HS-27A (cell line): Measurements from ENCODE around the gene PES1.
"Not testable (repeated sequence)": the region's sequence is repeated elsewhere in the genome, so short reads cannot be mapped to it uniquely, and the experiment has no call there.

Experiments
- DNase-seq: peaks from one replicate; pipeline ENCODE4 v3.0.0-alpha.2; 2012; ENCODE audit warnings: low read depth, missing footprints

The PES1 gene

DNA sequence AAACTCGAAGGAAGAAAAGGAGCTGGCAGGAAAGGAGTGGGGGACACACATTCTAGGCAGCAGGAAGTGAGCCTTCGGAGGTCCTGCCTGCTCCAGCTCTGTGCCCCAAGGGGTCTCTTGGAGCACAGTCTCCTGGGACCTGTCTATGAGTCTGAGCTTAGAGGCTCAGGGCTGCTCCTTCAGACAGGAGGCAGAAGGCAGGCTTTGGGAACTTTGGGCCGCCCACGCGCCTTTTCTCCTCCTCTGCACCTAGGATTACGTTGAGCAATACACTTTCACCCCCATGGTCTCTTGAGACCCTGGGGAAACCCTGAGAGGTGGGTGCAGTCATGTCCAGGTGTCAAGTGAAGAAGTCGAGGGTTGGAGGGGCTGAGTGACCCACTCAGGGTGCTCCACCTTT lies 16.2 kb upstream of the PES1 start:
- no peak for DNase-seq

DNA sequence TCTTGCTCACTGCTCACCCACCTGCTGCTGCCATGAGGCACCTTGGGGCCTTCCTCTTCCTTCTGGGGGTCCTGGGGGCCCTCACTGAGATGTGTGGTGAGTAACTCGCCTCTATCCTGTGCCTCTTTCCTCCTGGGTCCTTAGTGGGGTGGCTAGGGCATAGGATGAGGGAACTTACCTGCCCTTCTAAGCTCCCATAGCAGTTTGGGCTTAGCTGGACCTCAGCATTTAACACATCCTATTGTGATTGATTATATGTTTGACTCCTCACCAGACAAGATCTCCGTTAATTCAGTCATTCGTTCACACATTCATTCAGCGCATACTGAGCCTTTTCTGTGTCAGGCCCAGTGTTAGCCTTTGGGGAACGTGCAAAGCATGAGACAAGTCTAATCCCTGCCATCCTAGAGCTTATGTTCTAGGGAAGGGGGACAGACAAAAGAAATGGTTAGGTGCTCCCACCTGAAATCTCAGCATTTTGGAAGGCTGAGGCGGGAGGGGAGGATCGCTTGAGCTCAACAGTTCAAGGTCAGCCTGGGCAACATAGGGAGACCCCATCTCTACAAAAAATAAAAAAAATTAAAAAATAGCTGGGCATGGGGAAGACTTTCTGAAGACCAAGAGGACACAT lies 15.7 kb upstream of the PES1 start:
- DNase-seq = no peak

DNA sequence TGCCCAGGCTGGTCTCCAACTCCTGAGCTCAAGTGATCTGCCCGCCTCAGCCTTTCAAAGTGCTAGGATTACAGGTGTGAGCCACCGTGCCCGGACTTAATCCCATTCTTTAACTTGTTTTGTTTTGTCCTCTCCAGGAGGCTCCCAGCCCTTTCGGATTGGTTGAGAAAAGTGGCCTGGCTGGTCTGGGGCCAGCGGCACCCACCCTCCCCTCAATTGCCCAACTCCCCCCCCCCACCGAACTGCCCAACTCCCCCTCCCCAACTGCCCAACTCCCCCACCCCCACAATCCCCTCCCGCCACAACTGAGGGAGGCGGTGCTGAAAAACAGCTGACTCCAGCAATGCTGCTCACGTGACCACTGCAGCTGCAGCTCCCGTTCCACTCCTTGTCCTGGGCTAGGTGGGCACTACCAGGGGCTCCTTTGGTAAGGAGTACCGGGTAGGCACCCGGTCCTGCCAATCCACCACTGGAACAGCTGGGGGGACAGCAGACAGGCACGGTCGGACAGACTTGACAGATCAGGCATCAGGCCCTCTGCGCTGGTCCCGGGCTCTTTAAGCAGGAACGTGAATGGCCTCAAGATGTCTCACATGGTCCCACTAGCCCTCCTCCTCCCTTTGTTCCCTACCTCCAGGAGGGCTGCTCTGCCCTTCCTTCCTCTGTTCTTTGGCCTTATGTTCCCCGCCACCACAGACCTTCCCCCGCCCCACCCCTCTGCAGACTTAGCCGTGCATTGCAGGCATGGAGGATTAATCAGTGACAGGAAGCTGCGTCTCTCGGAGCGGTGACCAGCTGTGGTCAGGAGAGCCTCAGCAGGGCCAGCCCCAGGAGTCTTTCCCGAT lies 15.0 kb upstream of the PES1 start, which contains the start of gene TCN2:
TCN2 (plus strand) TSS at position 720 of the 845 bp plus-strand sequence. CDS start 158 bp downstream, outside the sequence.
- DNase-seq = no peak

DNA sequence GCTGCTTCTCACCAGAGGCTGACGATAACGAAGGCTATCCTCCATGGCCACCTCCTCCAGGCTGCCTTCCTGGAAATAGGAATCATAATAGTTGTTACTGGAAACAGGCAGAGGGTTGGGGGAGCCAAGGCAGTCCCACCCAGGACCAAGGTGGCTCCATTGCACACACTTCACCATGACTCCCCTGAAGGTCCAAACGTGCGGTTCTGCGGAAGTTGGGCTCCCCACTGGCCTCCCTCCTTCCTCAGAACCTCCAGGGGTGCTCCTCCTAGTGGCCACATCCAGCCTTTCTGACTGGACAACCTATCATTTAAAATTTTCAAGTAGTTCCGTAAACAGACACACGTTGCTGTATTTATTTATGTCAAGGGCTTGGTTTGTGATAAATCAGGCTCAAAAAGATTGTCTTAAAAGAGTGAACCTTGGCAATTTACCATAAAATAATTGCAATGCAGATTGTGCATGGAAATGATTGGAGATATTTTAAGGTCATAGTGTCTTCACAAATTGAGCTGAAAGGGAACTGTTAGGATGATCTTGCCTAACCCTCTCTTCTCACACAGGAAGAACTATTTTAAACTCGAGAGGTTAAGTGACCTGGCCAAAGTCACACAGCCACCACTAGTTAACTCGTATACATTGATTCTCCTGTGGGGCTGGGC lies 13.9 kb upstream of the PES1 start:
- DNase-seq = no peak

DNA sequence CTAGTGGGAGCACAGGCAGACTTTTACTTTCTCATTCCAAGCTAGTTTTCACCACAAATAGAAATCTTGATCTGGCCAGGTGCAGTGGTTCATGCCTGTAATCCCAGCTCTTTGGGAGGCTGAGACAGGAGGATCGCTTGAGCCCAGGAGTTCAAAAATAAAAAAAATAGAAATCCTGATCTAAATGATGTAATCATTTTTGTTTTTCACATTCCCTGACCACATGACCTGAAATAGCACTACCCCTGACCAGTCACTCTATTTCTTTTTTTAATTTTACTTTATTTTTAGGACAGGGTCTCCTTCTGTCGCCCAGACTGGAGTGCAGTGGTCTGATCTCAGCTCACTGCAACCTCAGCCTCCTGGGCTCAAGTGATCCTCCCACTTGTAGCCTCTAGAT lies 13.0 kb upstream of the PES1 start:
- DNase-seq = no peak

DNA sequence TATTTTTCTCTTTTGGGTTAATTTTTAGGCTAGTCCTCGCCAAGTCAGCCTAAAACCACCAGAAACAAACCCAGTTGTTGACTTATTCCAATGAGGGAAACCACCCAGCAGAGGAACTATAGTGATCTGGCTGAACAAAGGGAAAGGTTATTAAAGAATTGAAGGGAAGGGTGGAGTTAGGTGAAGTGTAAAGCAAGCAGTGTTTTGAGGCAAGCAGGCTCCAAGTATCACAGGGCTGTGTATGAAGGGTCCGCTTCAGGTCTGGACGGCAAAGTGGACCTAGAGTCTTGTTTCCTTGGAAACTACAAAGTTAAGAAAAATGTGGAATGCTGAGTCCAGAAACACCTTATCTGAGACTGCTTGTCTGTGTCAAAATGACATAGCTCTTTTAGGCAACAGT lies 12.1 kb upstream of the PES1 start:
- no peak for DNase-seq

DNA sequence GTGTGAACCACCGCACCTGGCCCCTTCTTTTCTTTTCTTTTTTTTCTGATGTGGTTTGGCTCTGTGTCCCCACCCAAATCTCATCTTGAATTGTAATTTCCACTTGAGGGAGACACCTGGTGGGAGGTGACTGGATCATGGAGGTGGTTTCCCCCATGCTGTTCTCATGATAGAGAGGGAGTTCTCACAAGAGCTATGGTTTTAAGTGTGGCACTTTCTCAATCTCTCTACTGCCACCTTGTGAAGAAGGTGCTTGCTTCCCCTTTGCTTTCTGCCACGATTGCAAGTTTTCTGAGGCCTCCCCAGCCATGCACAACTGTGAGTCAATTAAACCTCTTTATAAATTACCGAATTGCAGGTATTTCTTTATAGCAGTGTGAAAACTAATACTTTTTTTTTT lies 10.3 kb upstream of the PES1 start:
- no peak for DNase-seq

DNA sequence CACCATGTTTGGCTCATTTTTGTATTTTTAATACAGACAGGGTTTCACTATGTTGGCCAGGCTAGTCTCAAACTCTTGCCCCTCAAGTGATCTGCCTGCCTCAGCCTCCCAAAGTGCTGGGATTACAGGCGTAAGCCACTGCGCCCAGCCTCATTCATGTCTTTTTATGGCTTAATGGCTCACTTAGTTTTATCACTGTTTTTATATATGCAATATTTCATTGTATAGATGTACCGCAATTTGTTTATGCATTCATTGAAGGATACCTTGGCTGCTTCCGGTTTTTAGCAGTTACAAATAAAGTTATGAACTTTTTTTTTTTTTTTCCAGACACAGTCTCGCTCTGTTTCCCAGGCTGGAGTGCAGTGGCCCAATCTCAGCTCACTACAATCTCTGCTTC lies 9.8 kb upstream of the PES1 start:
- no peak for DNase-seq

DNA sequence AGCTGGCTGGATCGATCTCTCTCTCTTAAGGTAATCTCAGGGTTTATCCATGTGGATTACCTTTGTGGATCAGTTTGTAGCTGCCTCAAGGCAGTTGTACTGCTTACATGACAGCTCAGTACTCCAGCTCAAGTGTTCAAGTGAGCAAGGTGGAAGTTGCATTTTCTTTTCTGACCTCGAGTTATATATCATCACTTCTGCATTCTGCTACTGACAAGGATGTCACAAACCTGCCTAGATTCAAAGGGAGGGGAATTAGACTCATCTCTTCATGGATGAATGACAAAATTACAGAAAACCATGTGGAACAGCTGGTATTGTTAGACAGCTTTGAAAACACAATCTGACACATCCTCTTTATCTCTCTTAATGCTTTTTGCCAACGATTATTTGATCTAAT lies 9.2 kb upstream of the PES1 start:
- no peak for DNase-seq

DNA sequence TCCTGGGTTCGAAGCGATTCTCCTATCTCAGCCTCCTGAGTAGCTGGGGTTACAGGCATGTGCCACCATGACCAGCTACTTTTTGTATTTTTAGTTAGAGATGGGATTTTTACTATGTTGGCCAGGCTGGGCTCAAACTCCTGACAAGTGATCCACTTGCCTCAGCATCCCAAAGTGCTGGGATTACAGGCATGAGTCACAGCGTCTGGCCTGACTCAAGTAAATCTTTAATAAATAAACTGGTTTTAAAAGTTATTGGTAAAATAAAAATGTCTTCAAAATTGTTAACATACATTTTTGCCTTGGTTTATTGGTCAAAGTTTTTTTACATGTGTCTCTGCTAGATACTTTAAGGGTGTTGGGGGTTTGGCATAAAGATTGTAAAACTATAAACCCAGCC lies 7.3 kb upstream of the PES1 start:
- DNase-seq = no peak

DNA sequence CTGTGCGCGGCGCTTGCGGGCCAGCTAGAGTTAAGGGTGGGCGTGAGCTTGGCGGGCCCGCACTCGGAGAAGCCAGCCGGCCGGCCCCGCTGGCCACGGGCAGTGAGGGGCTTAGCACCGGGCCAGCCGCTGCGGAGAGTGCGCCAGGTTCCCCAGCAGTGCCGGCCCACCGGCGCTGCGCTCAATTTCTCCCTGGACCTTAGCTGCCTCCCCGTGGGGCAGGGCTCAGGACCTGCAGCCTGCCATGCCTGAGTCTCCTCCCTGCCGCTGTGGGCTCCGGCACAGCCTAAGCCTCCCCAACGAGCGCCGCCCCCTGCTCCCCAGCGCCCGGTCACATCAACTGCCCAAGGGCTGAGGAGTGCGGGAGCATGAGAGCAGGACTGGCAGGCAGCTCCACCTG lies 5.2 kb upstream of the PES1 start:
- no peak for DNase-seq

DNA sequence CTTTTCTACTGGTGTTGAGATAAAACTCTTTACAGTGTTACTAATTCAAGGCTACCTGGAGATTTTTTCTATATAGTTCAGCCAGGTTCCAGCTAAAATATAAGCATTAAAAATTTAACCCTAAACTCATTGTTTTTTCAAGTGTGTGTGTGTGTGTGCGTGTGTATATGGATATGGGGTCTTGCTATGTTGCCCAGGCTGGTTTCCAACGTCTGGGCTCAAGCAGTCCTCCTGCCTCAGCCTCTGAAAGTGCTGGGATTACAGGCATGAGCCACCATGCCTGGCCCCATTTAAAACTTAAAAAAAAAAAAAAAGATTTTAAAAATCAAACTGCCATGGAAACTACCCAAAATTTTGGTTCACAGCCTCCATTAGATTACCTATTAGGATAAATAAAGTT lies 4.5 kb upstream of the PES1 start:
- no peak for DNase-seq

DNA sequence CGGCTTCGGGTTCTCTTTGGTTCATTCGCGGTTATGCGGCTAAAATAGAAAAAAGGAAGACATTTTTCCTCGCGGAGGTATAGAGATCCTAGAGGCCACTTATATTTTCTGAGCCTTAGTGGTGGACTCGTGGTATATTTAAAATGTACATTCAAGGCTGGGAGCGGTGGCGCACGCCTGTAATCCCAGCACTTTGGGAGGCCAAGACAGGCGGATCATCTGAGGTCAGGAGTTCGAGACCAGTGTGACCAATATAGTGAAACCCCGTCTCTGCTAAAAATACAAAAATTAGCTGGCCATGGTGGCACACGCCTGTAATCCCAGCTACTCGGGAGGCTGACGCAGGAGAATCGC lies 627 bp upstream of the PES1 start:
- not testable (repeated sequence) for DNase-seq

DNA sequence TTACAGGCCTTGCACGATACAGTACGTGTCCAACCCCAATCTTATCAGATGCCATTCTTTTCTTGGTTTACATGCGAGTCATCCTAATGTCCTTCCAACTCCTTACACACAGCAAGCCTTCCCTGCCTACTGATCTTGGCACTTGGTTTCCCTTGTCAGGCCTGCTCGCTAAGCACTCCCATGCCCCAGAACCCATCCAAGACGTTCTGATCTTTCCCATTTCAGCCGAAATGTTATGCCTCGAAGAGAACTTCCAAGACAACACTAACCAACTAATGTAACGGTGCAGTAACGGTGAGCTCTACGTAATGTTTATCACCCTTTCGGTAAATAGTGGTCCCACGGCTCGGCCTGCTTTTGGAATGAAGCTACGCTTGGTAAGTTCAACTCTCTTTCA lies 521 bp downstream of the PES1 start:
- no peak for DNase-seq

DNA sequence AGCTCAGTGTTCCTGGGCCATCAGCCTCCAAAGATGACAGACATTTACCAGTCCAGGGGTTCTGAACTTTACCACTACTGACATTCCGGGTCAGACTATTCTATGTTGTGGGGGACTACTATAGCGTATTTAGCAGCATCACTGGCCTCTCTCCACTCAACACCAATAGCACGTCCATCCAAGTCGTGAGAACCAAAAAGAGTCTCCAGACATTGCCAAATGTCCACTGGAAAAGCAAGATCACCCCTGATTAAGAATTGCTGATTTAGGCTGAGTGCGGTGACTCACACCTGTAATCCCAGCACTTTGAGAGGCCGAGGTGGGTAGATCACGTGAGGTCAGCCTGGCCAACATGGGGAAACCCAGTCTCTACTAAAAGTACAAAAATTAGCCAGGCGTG lies 5.3 kb downstream of the PES1 start:
- no peak for DNase-seq

DNA sequence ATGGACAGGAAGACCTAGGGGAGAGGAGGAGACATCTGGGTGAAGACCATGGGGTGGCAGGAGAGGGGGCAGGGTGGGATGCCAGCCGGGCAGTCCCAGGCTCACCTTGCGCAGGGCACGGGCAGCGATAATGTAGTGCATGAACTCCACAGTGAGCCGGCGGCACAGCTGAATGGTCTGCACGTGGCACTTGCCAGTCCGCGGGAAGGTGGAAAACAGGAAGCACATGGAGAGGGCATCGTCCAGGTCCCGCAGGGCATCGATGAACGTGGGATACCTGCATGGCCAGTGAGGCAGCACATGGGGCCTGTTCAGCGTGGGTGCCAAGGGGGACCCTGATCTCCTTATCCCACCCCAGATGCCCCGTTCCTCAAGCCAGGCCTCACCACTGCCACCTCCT lies 7.3 kb downstream of the PES1 start:
- no peak for DNase-seq

DNA sequence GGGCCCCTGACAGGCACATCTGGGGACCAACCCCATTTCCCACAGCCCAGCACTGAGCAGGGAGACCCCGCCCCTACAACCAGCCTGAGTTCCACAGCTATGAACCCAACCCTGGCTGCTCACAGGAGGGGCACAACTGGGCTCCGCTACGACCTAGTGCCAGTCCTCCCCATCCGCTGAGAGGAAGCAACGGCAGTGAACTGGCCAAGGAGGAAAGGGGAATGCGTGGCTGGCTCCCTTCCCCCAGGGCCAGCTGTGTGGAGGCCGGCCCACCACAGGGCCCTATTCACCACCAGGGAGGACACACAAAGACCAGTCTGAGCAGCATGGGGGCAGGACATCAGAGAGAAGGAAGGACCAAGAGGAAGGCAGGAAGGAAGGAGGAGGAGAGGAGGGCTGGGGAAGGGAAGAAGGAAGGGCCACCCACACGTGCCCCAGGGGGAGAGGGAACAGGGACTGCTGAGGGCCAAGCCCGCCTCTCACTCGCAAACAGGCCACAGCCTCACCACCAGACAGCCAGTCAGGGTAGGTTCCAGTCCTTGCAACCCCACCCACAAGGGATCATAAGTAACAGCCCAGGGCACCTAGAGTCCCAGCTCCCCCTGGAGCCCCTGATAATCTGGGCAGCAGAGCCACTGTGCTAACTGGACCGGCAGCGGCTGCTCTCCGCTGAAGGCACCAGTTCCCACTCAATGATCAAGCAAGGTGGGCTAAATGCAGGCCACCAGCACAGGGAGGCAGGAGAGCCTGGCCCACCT lies 8.7 kb downstream of the PES1 start:
- DNase-seq = no peak

DNA sequence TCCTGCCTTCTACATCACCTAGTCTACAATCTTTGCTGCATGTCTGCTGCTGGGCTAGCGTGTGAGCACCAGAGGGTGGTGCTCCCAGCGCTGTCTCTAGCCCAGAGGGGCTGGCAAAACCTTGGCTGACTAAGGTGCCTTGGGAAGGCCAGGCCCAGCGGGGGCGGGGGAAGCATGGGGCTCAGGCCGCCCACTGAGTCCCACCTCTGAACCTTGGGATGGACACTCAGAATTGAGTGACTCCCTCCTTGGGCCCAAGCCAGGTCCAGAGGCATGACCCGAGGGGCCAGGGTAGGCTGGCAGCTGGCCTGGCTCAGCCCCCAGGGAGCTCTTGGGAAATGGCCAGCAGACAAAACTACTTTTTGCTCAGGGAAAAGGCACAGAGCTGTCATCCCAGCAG lies 9.7 kb downstream of the PES1 start:
- no peak for DNase-seq

DNA sequence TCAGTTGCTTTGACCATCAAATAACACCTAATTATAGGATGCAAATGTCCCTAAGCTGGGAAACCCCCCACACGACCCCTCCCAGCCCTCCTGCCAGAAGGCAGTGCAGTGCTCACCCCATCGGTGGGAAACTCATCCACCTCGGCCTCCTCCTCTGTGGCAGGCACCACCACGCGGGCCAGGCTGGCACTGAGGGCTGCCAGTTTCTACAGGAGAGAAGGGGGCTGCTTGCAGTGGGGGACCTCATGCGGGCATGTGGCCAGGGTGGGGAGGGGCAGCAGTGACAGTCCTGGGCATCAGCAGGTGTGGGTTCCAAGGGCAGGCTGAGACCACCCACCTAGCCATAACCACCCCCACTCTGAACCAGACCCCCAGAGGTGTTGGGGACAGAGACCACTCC lies 10.8 kb downstream of the PES1 start:
- no peak for DNase-seq

DNA sequence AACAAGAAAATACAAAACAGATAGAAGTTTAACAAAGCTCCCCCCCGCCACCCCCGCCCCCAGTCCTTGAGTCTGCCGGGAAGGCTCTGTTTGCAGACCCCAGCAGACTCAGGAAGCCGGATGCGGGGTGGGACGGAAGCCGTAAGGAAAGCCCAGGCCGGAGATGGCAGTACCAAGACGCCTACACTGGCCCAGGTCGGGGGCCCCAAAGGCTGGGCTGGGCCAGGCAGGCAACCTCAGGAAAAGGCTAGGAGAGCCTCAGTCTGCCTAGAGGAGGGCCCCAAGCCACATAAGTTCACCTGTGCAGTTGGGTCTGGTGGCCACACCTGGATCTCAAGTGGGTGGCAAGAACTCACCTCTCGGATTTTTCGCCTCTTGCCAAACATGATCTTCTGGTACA lies 13.2 kb downstream of the PES1 start:
- no peak for DNase-seq

DNA sequence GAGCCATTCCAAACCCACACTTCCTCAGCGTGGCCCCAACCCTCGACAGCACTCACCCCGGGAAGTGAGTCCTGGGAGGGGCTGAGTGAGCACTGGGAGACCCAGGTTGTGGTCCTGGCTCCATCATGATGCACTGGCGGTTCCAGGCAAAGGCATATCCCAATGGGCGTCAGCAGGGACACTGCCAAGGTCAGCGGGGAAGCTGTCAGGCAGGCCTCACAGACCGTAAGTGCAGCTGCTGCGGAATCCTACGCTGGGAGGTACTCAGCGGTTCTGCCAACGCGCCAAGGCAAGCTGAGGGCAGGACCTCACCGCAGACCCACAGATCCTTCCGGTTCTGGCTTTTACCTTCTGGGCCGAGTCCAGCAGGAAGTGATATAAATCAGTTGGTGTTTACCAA lies 15.9 kb downstream of the PES1 start:
- no peak for DNase-seq

DNA sequence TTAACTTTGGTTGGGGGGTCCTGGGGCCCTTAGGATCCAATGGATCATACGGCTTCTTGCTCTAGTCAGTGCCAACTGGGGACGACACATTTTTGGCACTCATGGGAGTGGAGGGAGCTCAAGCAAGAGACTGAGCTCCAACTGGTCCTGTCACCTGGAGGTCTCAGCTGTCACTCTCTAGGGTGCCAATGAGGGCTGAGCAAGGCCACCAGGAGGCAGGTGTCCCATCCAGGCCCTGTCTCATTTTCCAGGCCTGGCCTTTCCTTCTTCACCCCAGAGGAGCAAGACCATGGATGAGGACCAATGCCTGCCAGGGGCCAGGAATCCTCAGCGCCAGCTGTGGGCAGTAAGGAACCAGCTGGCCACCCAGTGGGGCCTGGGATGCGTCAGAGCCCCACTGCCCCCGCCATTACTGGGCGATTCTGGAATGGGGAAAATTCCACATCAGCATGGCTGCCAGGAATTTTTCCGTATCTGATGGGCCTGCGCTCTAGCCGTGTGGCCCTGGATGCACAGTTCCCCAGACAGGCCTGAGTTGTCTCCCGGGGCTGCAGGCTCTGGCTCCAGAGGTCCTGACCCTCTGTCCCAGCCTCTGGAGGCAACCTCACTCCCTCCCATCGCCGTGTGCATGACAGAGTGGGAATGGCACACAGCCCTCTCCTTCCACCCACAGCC lies 16.6 kb downstream of the PES1 start:
- DNase-seq = no peak
